WTC11 (cell line): ENCODE data around the gene ITCH. TPM values are rescaled to one million over a fixed set of nuclear protein-coding genes. Genes with fewer than 3 reads are reported as not detected.

Experiments used
- ATAC-seq: fragments of 200-7000 bp; cut with Tn5 transposase; 2 replicates; pipeline ENCODE4 v1.10.0; 2021; ENCODE audit warnings: mild to moderate bottlenecking, moderate library complexity
- CTCF ChIA-PET: fragments of 300-600 bp; sonication (Branson Sonifier 250); formaldehyde crosslinking; loops from one replicate; lab custom pipeline; 2021; ENCODE audit warnings: antibody characterized with exemption; lab: Charles Lee
- POLR2A ChIA-PET: fragments of 350-600 bp; sonication (Branson Sonifier 250); formaldehyde crosslinking; loops from one replicate; lab custom pipeline; 2021; ENCODE audit warnings: antibody characterized with exemption; lab: Charles Lee
- DNase-seq: peaks from one replicate; pipeline ENCODE4 v3.0.0; 2021; ENCODE audit warnings: low spot score
- H3K27ac Mint-ChIP-seq: 2 replicates; pipeline ENCODE4 v1.8.0; 2021; ENCODE audit warnings: mixed read lengths
- H3K27me3 Mint-ChIP-seq: 2 replicates; pipeline ENCODE4 v1.8.0; 2021; ENCODE audit warnings: low read depth, mild to moderate bottlenecking, moderate library complexity, mixed read lengths
- H3K36me3 Mint-ChIP-seq: 2 replicates; pipeline ENCODE4 v1.8.0; 2021; ENCODE audit warnings: mixed read lengths
- H3K4me1 Mint-ChIP-seq: 2 replicates; pipeline ENCODE4 v1.8.0; 2022; ENCODE audit warnings: mixed read lengths
- H3K4me3 Mint-ChIP-seq: 2 replicates; pipeline ENCODE4 v1.8.0; 2021; ENCODE audit warnings: mild to moderate bottlenecking, moderate library complexity, mixed read lengths
- H3K9me3 Mint-ChIP-seq: 2 replicates; pipeline ENCODE4 v1.8.0; 2021; ENCODE audit warnings: mixed read lengths
- CREM ChIP-seq: sonication (generic); formaldehyde crosslinking; IDR thresholded peaks from 2 replicates; pipeline ENCODE4 v1.8.1; 2022; ENCODE audit warnings: mild to moderate bottlenecking, missing genetic modification reagents, moderate library complexity
- GRHL2 ChIP-seq: fragments of 250-450 bp; sonication (Bioruptor Pico); IDR thresholded peaks from 2 replicates; pipeline ENCODE4 v1.8.0; 2022; ENCODE audit warnings: mild to moderate bottlenecking, moderate library complexity; ENCODE audit not compliant: insufficient replicate concordance, severe bottlenecking
- HMGA2 ChIP-seq: fragments of 250-450 bp; sonication (Bioruptor Pico); IDR thresholded peaks from 2 replicates; pipeline ENCODE4 v1.4.0; 2021; ENCODE audit warnings: mild to moderate bottlenecking, moderate library complexity
- IRF2 ChIP-seq: sonication (generic); formaldehyde crosslinking; IDR thresholded peaks from 2 replicates; pipeline ENCODE4 v1.8.0; 2022; ENCODE audit warnings: low read depth, missing genetic modification reagents, borderline replicate concordance
- MYBL2 ChIP-seq: sonication (generic); formaldehyde crosslinking; IDR thresholded peaks from 2 replicates; pipeline ENCODE4 v1.8.1; 2023; ENCODE audit warnings: mild to moderate bottlenecking, moderate library complexity, missing genetic modification reagents
- NFYB ChIP-seq: sonication (generic); formaldehyde crosslinking; conservative IDR thresholded peaks from 2 replicates; pipeline ENCODE4 v1.8.0; 2022; ENCODE audit warnings: low read depth, missing genetic modification reagents
- RELA ChIP-seq: sonication (generic); formaldehyde crosslinking; IDR thresholded peaks from 2 replicates; pipeline ENCODE4 v1.8.1; 2022; ENCODE audit warnings: missing genetic modification reagents, mild to moderate bottlenecking, borderline replicate concordance
- SP1 ChIP-seq: sonication (generic); formaldehyde crosslinking; conservative IDR thresholded peaks from 2 replicates; pipeline ENCODE4 v1.8.1; 2022; ENCODE audit warnings: missing genetic modification reagents
- TEAD4 ChIP-seq: sonication (generic); formaldehyde crosslinking; IDR thresholded peaks from 2 replicates; pipeline ENCODE4 v1.8.0; 2022; ENCODE audit warnings: mild to moderate bottlenecking, missing genetic modification reagents
- ZNF396 ChIP-seq: fragments of 250-450 bp; sonication (Bioruptor Pico); IDR thresholded peaks from 2 replicates; pipeline ENCODE4 v1.8.0; 2021; ENCODE audit warnings: mild to moderate bottlenecking, moderate library complexity, borderline replicate concordance
- total RNA-seq: library from RNA; stranded (reverse); gene quantifications from 3 replicates; pipeline ENCODE4 v1.2.3, GENCODE V29; 2021
- TF ChIP-seq, protein P1 (sequence below): sonication (generic); formaldehyde crosslinking; IDR thresholded peaks from 2 replicates; pipeline ENCODE4 v1.8.0; 2022; ENCODE audit warnings: missing genetic modification reagents
- TF ChIP-seq, protein P2 (sequence below): fragments of 250-450 bp; sonication (Bioruptor Pico); IDR thresholded peaks from 2 replicates; pipeline ENCODE4 v1.9.0; 2021; ENCODE audit warnings: mild to moderate bottlenecking, borderline replicate concordance
- TF ChIP-seq, protein P3 (sequence below): sonication (generic); formaldehyde crosslinking; IDR thresholded peaks from 2 replicates; pipeline ENCODE4 v1.8.0; 2022; ENCODE audit warnings: mild to moderate bottlenecking, missing genetic modification reagents
- TF ChIP-seq, protein P4 (sequence below): fragments of 250-450 bp; sonication (Bioruptor Pico); IDR thresholded peaks from 2 replicates; pipeline ENCODE4 v2.1.2; 2022; ENCODE audit warnings: mild to moderate bottlenecking, moderate library complexity
- TF ChIP-seq, protein P5 (sequence below): sonication (generic); formaldehyde crosslinking; IDR thresholded peaks from 2 replicates; pipeline ENCODE4 v1.8.0; 2022; ENCODE audit warnings: mild to moderate bottlenecking, missing genetic modification reagents
- TF ChIP-seq, protein P6 (sequence below): sonication (generic); formaldehyde crosslinking; IDR thresholded peaks from 2 replicates; pipeline ENCODE4 v1.8.1; 2023; ENCODE audit warnings: mild to moderate bottlenecking, missing genetic modification reagents

The ITCH gene
- total RNA-seq, 1 experiment from 2014 or later: 35.8 TPM

DNA sequence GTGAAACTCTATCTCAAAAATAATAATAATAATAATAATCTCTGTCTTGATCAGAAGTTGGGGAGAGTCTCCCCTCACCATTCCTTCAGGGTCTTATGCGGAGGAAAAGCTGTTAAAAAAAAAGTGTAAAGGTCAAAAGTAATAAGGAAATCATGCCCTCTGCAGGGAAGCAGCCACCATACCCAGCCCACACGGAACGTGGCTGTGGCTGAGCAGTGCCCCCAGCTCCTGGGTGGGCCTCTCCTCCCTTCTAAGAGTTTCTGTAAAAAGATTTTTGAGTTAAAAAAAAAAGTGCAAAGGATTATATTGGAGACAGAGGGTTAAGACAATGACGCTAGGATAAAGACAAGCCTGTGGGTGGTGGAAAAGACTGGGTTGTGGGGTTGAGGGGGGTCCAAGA lies 29.3 kb upstream of the ITCH start:
- ATAC-seq: no peak
- peaks cover 8% of the 10 kb centered on the region; the same call in 1 of the 2 replicates for H3K9me3 Mint-ChIP-seq
- ChIA-PET POLR2A (no interaction called here), CTCF (interaction anchor here (0.6 to 10.2 kb wide), 2 partner anchors 22 to 73 kb away, joined by 4 to 83 read pairs; no protein-coding TSS in a partner anchor)
- H3K4me3 Mint-ChIP-seq: no peak overlapping the region
- no peak for DNase-seq
- H3K27me3 Mint-ChIP-seq: no peaks in the 10 kb centered on the region
- TF ChIP-seq, protein P1, sequence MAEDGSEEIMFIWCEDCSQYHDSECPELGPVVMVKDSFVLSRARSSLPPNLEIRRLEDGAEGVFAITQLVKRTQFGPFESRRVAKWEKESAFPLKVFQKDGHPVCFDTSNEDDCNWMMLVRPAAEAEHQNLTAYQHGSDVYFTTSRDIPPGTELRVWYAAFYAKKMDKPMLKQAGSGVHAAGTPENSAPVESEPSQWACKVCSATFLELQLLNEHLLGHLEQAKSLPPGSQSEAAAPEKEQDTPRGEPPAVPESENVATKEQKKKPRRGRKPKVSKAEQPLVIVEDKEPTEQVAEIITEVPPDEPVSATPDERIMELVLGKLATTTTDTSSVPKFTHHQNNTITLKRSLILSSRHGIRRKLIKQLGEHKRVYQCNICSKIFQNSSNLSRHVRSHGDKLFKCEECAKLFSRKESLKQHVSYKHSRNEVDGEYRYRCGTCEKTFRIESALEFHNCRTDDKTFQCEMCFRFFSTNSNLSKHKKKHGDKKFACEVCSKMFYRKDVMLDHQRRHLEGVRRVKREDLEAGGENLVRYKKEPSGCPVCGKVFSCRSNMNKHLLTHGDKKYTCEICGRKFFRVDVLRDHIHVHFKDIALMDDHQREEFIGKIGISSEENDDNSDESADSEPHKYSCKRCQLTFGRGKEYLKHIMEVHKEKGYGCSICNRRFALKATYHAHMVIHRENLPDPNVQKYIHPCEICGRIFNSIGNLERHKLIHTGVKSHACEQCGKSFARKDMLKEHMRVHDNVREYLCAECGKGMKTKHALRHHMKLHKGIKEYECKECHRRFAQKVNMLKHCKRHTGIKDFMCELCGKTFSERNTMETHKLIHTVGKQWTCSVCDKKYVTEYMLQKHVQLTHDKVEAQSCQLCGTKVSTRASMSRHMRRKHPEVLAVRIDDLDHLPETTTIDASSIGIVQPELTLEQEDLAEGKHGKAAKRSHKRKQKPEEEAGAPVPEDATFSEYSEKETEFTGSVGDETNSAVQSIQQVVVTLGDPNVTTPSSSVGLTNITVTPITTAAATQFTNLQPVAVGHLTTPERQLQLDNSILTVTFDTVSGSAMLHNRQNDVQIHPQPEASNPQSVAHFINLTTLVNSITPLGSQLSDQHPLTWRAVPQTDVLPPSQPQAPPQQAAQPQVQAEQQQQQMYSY (CRISPR knock-in tag): no peak
- no peak for TF ChIP-seq CREM (CRISPR knock-in tag)
- no peak for TF ChIP-seq IRF2
- no peak for TF ChIP-seq GRHL2 (CRISPR knock-in tag)
- no peak for TF ChIP-seq HMGA2
- no peak for TF ChIP-seq TEAD4 (CRISPR knock-in tag)
- TF ChIP-seq, protein P2, sequence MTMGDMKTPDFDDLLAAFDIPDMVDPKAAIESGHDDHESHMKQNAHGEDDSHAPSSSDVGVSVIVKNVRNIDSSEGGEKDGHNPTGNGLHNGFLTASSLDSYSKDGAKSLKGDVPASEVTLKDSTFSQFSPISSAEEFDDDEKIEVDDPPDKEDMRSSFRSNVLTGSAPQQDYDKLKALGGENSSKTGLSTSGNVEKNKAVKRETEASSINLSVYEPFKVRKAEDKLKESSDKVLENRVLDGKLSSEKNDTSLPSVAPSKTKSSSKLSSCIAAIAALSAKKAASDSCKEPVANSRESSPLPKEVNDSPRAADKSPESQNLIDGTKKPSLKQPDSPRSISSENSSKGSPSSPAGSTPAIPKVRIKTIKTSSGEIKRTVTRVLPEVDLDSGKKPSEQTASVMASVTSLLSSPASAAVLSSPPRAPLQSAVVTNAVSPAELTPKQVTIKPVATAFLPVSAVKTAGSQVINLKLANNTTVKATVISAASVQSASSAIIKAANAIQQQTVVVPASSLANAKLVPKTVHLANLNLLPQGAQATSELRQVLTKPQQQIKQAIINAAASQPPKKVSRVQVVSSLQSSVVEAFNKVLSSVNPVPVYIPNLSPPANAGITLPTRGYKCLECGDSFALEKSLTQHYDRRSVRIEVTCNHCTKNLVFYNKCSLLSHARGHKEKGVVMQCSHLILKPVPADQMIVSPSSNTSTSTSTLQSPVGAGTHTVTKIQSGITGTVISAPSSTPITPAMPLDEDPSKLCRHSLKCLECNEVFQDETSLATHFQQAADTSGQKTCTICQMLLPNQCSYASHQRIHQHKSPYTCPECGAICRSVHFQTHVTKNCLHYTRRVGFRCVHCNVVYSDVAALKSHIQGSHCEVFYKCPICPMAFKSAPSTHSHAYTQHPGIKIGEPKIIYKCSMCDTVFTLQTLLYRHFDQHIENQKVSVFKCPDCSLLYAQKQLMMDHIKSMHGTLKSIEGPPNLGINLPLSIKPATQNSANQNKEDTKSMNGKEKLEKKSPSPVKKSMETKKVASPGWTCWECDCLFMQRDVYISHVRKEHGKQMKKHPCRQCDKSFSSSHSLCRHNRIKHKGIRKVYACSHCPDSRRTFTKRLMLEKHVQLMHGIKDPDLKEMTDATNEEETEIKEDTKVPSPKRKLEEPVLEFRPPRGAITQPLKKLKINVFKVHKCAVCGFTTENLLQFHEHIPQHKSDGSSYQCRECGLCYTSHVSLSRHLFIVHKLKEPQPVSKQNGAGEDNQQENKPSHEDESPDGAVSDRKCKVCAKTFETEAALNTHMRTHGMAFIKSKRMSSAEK: no peak
- TF ChIP-seq, protein P3, sequence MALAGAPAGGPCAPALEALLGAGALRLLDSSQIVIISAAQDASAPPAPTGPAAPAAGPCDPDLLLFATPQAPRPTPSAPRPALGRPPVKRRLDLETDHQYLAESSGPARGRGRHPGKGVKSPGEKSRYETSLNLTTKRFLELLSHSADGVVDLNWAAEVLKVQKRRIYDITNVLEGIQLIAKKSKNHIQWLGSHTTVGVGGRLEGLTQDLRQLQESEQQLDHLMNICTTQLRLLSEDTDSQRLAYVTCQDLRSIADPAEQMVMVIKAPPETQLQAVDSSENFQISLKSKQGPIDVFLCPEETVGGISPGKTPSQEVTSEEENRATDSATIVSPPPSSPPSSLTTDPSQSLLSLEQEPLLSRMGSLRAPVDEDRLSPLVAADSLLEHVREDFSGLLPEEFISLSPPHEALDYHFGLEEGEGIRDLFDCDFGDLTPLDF (CRISPR knock-in tag): no peak
- H3K27ac Mint-ChIP-seq: no peak overlapping the region
- H3K4me1 Mint-ChIP-seq: peaks cover 9% of the 10 kb centered on the region
- no peaks in the 10 kb centered on the region for H3K36me3 Mint-ChIP-seq

DNA sequence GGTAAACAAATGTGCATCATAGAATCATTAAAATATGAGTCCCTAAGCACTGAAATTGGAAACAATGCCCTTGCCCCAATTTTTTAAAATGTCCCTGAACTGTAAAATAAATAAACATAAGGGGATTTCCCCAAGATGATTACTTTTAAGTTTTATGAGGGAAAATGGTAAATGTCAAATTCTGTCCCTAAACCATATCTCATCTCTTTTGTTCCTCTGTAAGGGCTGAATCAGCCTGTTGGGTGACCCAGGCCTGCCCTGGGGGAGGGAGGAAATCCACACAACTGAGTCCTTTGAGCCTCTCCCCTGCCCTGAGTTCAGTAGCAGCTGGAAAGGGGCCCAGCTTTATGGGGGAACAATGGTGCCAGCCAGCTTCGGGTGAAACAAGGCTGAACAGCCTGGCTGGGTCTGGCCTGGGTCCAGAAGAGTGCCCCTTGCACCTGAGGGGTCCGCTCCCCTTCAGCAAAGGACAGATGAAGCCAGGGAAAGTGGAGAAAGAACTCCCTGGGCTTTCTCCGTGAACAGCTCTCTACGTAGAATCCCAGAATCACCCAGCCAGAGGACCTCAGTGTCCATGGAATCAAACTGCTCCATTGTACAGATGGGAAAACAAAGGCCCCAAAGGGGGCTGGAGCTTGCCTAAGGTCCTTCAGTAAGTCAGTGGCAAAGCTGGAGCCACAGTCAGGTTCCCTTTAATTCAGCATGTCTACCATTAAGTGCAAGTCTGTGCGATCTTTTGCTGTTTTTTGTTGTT lies 28.2 kb upstream of the ITCH start:
- ChIA-PET CTCF (interaction anchor here (10.2 kb wide), 1 partner anchor 23 kb away, joined by 83 read pairs; no protein-coding TSS in a partner anchor), POLR2A (no interaction called here)
- TF ChIP-seq NFYB (CRISPR knock-in tag) (no peak), RELA (CRISPR knock-in tag) (no peak), MYBL2 (CRISPR knock-in tag) (no peak), SP1 (CRISPR knock-in tag) (no peak), ZNF396 (CRISPR knock-in tag) (no peak)
- TF ChIP-seq, protein P4, sequence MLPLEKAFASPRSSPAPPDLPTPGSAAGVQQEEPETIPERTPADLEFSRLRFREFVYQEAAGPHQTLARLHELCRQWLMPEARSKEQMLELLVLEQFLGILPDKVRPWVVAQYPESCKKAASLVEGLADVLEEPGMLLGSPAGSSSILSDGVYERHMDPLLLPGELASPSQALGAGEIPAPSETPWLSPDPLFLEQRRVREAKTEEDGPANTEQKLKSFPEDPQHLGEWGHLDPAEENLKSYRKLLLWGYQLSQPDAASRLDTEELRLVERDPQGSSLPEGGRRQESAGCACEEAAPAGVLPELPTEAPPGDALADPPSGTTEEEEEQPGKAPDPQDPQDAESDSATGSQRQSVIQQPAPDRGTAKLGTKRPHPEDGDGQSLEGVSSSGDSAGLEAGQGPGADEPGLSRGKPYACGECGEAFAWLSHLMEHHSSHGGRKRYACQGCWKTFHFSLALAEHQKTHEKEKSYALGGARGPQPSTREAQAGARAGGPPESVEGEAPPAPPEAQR: no peak
- TF ChIP-seq, protein P5, sequence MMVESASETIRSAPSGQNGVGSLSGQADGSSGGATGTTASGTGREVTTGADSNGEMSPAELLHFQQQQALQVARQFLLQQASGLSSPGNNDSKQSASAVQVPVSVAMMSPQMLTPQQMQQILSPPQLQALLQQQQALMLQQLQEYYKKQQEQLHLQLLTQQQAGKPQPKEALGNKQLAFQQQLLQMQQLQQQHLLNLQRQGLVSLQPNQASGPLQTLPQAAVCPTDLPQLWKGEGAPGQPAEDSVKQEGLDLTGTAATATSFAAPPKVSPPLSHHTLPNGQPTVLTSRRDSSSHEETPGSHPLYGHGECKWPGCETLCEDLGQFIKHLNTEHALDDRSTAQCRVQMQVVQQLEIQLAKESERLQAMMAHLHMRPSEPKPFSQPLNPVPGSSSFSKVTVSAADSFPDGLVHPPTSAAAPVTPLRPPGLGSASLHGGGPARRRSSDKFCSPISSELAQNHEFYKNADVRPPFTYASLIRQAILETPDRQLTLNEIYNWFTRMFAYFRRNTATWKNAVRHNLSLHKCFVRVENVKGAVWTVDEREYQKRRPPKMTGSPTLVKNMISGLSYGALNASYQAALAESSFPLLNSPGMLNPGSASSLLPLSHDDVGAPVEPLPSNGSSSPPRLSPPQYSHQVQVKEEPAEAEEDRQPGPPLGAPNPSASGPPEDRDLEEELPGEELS: no peak
- TF ChIP-seq, protein P6, sequence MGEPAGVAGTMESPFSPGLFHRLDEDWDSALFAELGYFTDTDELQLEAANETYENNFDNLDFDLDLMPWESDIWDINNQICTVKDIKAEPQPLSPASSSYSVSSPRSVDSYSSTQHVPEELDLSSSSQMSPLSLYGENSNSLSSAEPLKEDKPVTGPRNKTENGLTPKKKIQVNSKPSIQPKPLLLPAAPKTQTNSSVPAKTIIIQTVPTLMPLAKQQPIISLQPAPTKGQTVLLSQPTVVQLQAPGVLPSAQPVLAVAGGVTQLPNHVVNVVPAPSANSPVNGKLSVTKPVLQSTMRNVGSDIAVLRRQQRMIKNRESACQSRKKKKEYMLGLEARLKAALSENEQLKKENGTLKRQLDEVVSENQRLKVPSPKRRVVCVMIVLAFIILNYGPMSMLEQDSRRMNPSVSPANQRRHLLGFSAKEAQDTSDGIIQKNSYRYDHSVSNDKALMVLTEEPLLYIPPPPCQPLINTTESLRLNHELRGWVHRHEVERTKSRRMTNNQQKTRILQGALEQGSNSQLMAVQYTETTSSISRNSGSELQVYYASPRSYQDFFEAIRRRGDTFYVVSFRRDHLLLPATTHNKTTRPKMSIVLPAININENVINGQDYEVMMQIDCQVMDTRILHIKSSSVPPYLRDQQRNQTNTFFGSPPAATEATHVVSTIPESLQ (CRISPR knock-in tag): no peak
- H3K4me3 Mint-ChIP-seq: no peak overlapping the region
- H3K9me3 Mint-ChIP-seq: peaks cover 8% of the 10 kb centered on the region; the same call in 1 of the 2 replicates
- H3K27ac Mint-ChIP-seq: no peak overlapping the region; the same call in 1 of the 2 replicates
- H3K27me3 Mint-ChIP-seq: no peaks in the 10 kb centered on the region
- H3K36me3 Mint-ChIP-seq: no peaks in the 10 kb centered on the region
- H3K4me1 Mint-ChIP-seq: peaks cover 9% of the 10 kb centered on the region
- no peak for DNase-seq
- ATAC-seq: no peak
